Ishikawa (cell line): ENCODE measurements around the gene LY6G5C.

ENCODE experiments used
- CEBPB ChIP-seq: IDR thresholded peaks from 2 replicates; pipeline ENCODE4 v1.6.1; 2012
- CREB1 ChIP-seq: IDR thresholded peaks from 2 replicates; pipeline ENCODE4 v1.6.1; 2012; ENCODE audit warnings: low read depth
- EGR1 ChIP-seq: IDR thresholded peaks from 2 replicates; pipeline ENCODE4 v1.6.1; 2012
- EP300 ChIP-seq: IDR thresholded peaks from 2 replicates; pipeline ENCODE4 v1.6.1; 2012; ENCODE audit warnings: borderline replicate concordance
- FOXM1 ChIP-seq: IDR thresholded peaks from 2 replicates; pipeline ENCODE4 v1.6.1; 2012; ENCODE audit warnings: low read depth, borderline replicate concordance
- MAX ChIP-seq: IDR thresholded peaks from 2 replicates; pipeline ENCODE4 v1.6.1; 2012
- NFIC ChIP-seq: IDR thresholded peaks from 2 replicates; pipeline ENCODE4 v1.6.1; 2012
- RAD21 ChIP-seq: IDR thresholded peaks from 2 replicates; pipeline ENCODE4 v1.6.1; 2012; ENCODE audit warnings: low read depth
- REST ChIP-seq: IDR thresholded peaks from 2 replicates; pipeline ENCODE4 v1.6.1; 2012; ENCODE audit warnings: low read depth, mild to moderate bottlenecking
- TAF1 ChIP-seq: IDR thresholded peaks from 2 replicates; pipeline ENCODE4 v1.6.1; 2012; ENCODE audit warnings: low read depth, mild to moderate bottlenecking
- TCF12 ChIP-seq: IDR thresholded peaks from 2 replicates; pipeline ENCODE4 v1.6.1; 2012; ENCODE audit warnings: low read depth
- TEAD4 ChIP-seq: IDR thresholded peaks from 2 replicates; pipeline ENCODE4 v1.6.1; 2012
- USF1 ChIP-seq: IDR thresholded peaks from 2 replicates; pipeline ENCODE4 v1.6.1; 2012
- YY1 ChIP-seq: IDR thresholded peaks from 2 replicates; pipeline ENCODE4 v1.6.1; 2012; ENCODE audit warnings: low read depth
- ZBTB7A ChIP-seq: IDR thresholded peaks from 2 replicates; pipeline ENCODE4 v1.6.1; 2012; ENCODE audit warnings: low read depth

Gene LY6G5C

GRCh38 chr6:31664790-31665500 is 15.9 kb downstream of the LY6G5C start, which contains the start of gene GPANK1:
Gene GPANK1, minus strand, starts transcription at chr6:31664997. Its CDS starts 519 bp downstream, at chr6:31664478.
- peak; percentile 96 for TF ChIP-seq YY1
- peak; percentile 62; the same call in 1 of the 2 replicates for TF ChIP-seq TCF12
- peak; percentile 57; the same call in 1 of the 2 replicates for TF ChIP-seq FOXM1
- TF ChIP-seq USF1: no peak
- peak; percentile 40; the same call in 1 of the 2 replicates for TF ChIP-seq CREB1
- peak; percentile 57 for TF ChIP-seq NFIC
- no peak for TF ChIP-seq EP300
- TF ChIP-seq TAF1: peak; percentile 39
- no peak for TF ChIP-seq RAD21
- TF ChIP-seq CEBPB: peak; percentile 61
- TF ChIP-seq MAX: peak; percentile 95

- no peak for TF ChIP-seq RAD21
- no peak for TF ChIP-seq USF1
- no peak for TF ChIP-seq TEAD4
- no peak for TF ChIP-seq YY1
- TF ChIP-seq CREB1: no peak
- TF ChIP-seq CEBPB: no peak
Measured at GRCh38 chr6:31663961-31664789, 16.7 kb downstream of the LY6G5C start.

- TF ChIP-seq CREB1: no peak
- TF ChIP-seq TCF12: no peak
- TF ChIP-seq RAD21: no peak
- no peak for TF ChIP-seq YY1
- no peak for TF ChIP-seq REST
- TF ChIP-seq EP300: no peak
- no peak for TF ChIP-seq MAX
- no peak for TF ChIP-seq ZBTB7A
- TF ChIP-seq TAF1: no peak
- TF ChIP-seq USF1: no peak
- no peak for TF ChIP-seq FOXM1
Measured at GRCh38 chr6:31663126-31663960, 17.5 kb downstream of the LY6G5C start.

GRCh38 chr6:31662124-31662723 is 18.6 kb downstream of the LY6G5C start:
- TF ChIP-seq TCF12 (no peak), ZBTB7A (no peak), CEBPB (no peak), TAF1 (no peak), TEAD4 (no peak), FOXM1 (no peak), USF1 (no peak), NFIC (no peak), RAD21 (no peak), EP300 (no peak), MAX (no peak), YY1 (no peak), CREB1 (no peak), REST (no peak), EGR1 (no peak)
